Gastroesophageal sphincter (tissue), 3 donors: ENCODE data around the gene IQCN.

Source experiments
- CTCF ChIP-seq, 4 experiments: fragments of 200-600 bp in 2 of 4; fragments of 450-650 bp in 2 of 4; sonication (generic) in 1 of 4; IDR thresholded peaks; one replicate each; pipeline ENCODE4 v1.5.1; 2017 to 2019; ENCODE audit warnings: antibody characterized with exemption in 4 of 4, mild to moderate bottlenecking in 2 of 4, moderate library complexity in 2 of 4
- POLR2A ChIP-seq, 2 donors: fragments of 450-650 bp; IDR thresholded peaks; one replicate each; pipeline ENCODE4 v1.6.1; 2017; ENCODE audit warnings: antibody characterized with exemption in 2 of 2, mild to moderate bottlenecking in 2 of 2, moderate library complexity in 1 of 2
- POLR2AphosphoS5 ChIP-seq: sonication (generic); formaldehyde crosslinking; IDR thresholded peaks from one replicate; pipeline ENCODE4 v1.6.1; 2017; ENCODE audit warnings: antibody characterized with exemption

DNA sequence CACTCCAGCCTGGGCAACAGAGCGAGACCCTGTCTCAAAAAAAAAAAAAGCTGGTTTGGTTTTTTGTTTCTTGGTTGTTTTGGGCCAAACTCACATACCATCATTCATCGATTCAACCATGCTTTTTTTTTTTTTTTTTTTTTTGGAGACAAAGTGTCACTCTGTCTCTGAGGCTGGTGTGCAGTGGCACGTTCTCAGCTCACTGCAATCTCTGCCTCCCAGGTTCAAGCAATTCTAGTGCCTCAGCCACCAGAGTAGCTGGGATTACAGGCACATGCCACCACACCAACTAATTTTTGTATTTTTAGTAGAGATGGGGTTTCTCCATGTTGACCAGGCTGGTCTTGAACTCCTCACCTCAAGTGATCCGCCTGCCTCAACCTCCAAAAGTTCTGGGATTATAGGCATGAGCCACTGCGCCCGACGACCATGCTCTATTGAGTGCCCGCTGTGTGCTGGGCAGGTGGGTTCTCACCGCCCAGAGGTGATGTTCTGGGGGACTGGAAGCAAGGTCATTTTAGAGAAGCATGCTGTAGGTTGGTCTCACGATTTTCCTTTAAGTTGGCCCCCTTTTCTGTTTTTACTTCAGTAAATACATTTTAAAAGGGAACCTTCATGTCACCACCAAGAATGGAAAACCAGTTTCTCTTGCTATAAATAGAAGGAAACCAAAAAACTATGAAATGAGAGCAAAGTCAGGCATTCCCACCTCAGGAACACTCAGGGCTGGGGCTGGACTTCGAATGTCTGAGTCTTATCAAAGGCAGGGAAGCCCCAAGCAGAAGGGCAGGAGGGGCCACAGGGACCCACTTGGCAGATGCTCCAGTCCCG, 15.4 kb upstream of the IQCN start:
- TF ChIP-seq CTCF (IDR thresholded peaks at IDR 0.05), result no peak
- no peak for TF ChIP-seq POLR2AphosphoS5
- no peak for TF ChIP-seq POLR2A (IDR thresholded peaks at IDR 0.05)
